PC-3 (cell line): ENCODE data around the gene DENR. TPM values are rescaled to one million over a fixed set of nuclear protein-coding genes. Genes with fewer than 3 reads are reported as not detected.
A peak's percentile ranks its signal among the peaks of the same experiment; 100 is the strongest.
"Not testable (repeated sequence)": the region's sequence is repeated elsewhere in the genome, so short reads cannot be mapped to it uniquely, and the experiment has no call there.

Source experiments
- ATAC-seq: fragments of 200-7000 bp; cut with Tn5 transposase; 2 replicates; pipeline ENCODE4 v1.9.1; 2020; ENCODE audit warnings: mild to moderate bottlenecking, moderate library complexity
- BruUV-seq: library from RNA; stranded (reverse); fragments of 400-500 nt; replicated peaks from 2 replicates; lab custom pipeline; 2021; lab: Mats Ljungman, UMichigan
- CTCF ChIA-PET: fragments of 300-600 bp; sonication (Branson Sonifier 250); formaldehyde crosslinking; loops from one replicate; lab custom pipeline; 2022; ENCODE audit warnings: antibody characterized with exemption; lab: Charles Lee
- POLR2A ChIA-PET: fragments of 300-600 bp; sonication (Branson Sonifier 250); formaldehyde crosslinking; loops from one replicate; lab custom pipeline; 2022; ENCODE audit warnings: antibody characterized with exemption; ENCODE audit not compliant: unreplicated experiment; lab: Charles Lee
- DNase-seq: peaks from one replicate; pipeline ENCODE4 v3.0.0-alpha.2; 2015
- H2AFZ ChIP-seq: fragments of 300-600 bp; sonication (generic); 2 replicates; pipeline ENCODE4 v1.6.0; 2016; ENCODE audit warnings: antibody characterized with exemption, low read length
- H3F3A ChIP-seq: fragments of 300-600 bp; sonication (generic); one replicate; pipeline ENCODE4 v1.6.0; 2017; ENCODE audit warnings: antibody characterized with exemption, low read length, control low read depth, mild to moderate bottlenecking; ENCODE audit not compliant: unreplicated experiment
- H3K27ac ChIP-seq: fragments of 300-600 bp; sonication (generic); 2 replicates; pipeline ENCODE4 v1.5.1; 2016; ENCODE audit warnings: mild to moderate bottlenecking, low read length
- H3K27me3 ChIP-seq: fragments of 300-600 bp; sonication (generic); 2 replicates; pipeline ENCODE4 v1.6.1; 2016; ENCODE audit warnings: low read length, mixed read lengths
- H3K36me3 ChIP-seq: fragments of 300-600 bp; sonication (generic); 2 replicates; pipeline ENCODE4 v1.6.1; 2016; ENCODE audit warnings: low read depth, mixed run types, low read length, mixed read lengths
- H3K4me1 ChIP-seq: fragments of 300-600 bp; sonication (generic); 2 replicates; pipeline ENCODE4 v1.5.1; 2016; ENCODE audit warnings: low read length; ENCODE audit not compliant: insufficient read depth
- H3K4me2 ChIP-seq: fragments of 300-600 bp; sonication (generic); 2 replicates; pipeline ENCODE4 v1.6.0; 2016; ENCODE audit warnings: low read length
- H3K4me3 ChIP-seq: fragments of 300-600 bp; sonication (generic); 2 replicates; pipeline ENCODE4 v1.5.1; 2016; ENCODE audit warnings: mild to moderate bottlenecking, low read length, mixed read lengths
- H3K79me2 ChIP-seq: fragments of 300-600 bp; sonication (generic); 2 replicates; pipeline ENCODE4 v1.6.1; 2017; ENCODE audit warnings: low read length, mixed read lengths
- H3K9ac ChIP-seq: fragments of 300-600 bp; sonication (generic); 2 replicates; pipeline ENCODE4 v1.6.0; 2016; ENCODE audit warnings: mild to moderate bottlenecking, low read length
- H3K9me2 ChIP-seq: fragments of 300-600 bp; sonication (generic); replicated peaks from 2 replicates; pipeline ENCODE4 v1.6.1; 2016; ENCODE audit warnings: mixed run types, low read length, mixed read lengths
- H3K9me3 ChIP-seq: fragments of 300-600 bp; sonication (generic); 2 replicates; pipeline ENCODE4 v1.6.1; 2016; ENCODE audit warnings: low read length, mixed read lengths
- H4K20me1 ChIP-seq: fragments of 300-600 bp; sonication (generic); 2 replicates; pipeline ENCODE4 v1.6.1; 2016; ENCODE audit warnings: low read length, mixed read lengths
- intact Hi-C: fragments of 100-400 bp; cut with micrococcal nuclease; formaldehyde crosslinking; loops from 2 replicates; pipeline ENCODE4 v1.9.0; 2023
- total RNA-seq: library from RNA; depleted of rRNA; stranded (reverse); fragments of >200 nt; gene quantifications from 2 replicates; pipeline ENCODE4 v1.2.3, GENCODE V29; 2014

Gene DENR
- total RNA-seq, 1 experiment from 2014 or later, result 91.9 TPM

DNA sequence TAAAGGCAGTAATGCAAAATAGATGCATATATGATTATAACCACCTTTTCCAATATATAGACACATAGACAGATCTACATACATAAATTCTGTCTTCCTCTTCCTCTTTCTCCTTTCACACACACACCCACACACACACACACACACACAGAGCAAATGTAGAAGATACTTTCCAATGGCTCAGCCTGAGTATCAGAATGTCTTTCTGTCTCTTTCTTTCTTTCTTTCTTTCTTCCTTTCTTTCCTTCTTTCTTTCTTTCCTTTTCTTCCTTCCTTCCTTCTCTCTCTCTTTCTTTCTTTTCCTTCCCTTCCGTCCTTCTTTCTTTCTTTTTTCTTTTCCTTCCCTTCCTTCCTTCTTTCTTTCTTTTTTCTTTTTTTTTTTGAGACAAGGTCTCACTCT, 41.4 kb upstream of the DENR start:
- H3K27ac ChIP-seq, intact Hi-C loops: not testable (repeated sequence)

GRCh38 chr12:122713491-122714188, 39.0 kb upstream of the DENR start:
- H3K79me2 ChIP-seq, H3K27me3 ChIP-seq, DNase-seq, POLR2A ChIA-PET, H3K9ac ChIP-seq, H3K9me2 ChIP-seq, BruUV-seq, intact Hi-C loops, CTCF ChIA-PET, H3K36me3 ChIP-seq, H3K9me3 ChIP-seq, H3K4me2 ChIP-seq, H3K4me3 ChIP-seq, H3K4me1 ChIP-seq, H4K20me1 ChIP-seq, H3K27ac ChIP-seq, H3F3A ChIP-seq, H2AFZ ChIP-seq: not testable (repeated sequence)
- ATAC-seq, result peak; percentile 35; the same call in 1 of the 2 replicates

More for the DNA sequence above, 41.4 kb upstream of the DENR start:
- H2AFZ ChIP-seq, H3K9me2 ChIP-seq, H3K9me3 ChIP-seq, H3F3A ChIP-seq, H3K4me3 ChIP-seq, POLR2A ChIA-PET, H3K79me2 ChIP-seq, H4K20me1 ChIP-seq, H3K27me3 ChIP-seq, CTCF ChIA-PET, DNase-seq, H3K4me2 ChIP-seq, BruUV-seq, H3K36me3 ChIP-seq, H3K9ac ChIP-seq, ATAC-seq: not testable (repeated sequence)
- peaks cover 11% of the 10 kb centered on the region; the same call in 1 of the 2 replicates for H3K4me1 ChIP-seq

DNA sequence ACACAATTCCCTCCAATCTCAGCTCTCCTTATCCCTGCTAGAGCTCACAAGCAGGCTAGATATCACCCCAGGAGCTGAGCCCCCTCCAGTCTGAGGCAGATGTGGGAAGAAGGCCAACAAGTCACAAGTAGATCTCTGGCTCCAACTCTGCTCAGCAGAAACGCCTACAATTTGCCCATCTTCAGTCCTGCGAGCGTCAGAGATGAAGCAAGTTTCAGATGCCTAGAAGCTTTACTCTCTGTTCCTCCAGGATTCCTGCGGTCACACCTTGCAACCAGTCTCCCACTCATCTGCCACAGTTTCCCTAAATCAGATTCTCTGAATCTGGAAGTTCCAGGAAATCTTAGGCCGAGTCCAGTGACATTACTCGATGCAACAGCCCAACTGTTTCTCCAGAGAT, 37.4 kb upstream of the DENR start:
- H2AFZ ChIP-seq, H4K20me1 ChIP-seq, BruUV-seq, intact Hi-C loops, H3K4me1 ChIP-seq, H3F3A ChIP-seq, H3K4me2 ChIP-seq, POLR2A ChIA-PET, ATAC-seq, H3K9me2 ChIP-seq, DNase-seq, H3K36me3 ChIP-seq, H3K79me2 ChIP-seq, H3K4me3 ChIP-seq, H3K9me3 ChIP-seq, H3K9ac ChIP-seq, H3K27me3 ChIP-seq, H3K27ac ChIP-seq, CTCF ChIA-PET: not testable (repeated sequence)

GRCh38 chr12:122716658-122717057, 36.0 kb upstream of the DENR start, which contains the start of gene HCAR3:
Gene HCAR3 (minus strand): TSS chr12:122716811. CDS start chr12:122716737, 74 bp downstream.
- H3K27me3 ChIP-seq, DNase-seq, H3K4me3 ChIP-seq, H3K4me1 ChIP-seq, H3K27ac ChIP-seq, BruUV-seq, CTCF ChIA-PET, H3K9me3 ChIP-seq, H3K36me3 ChIP-seq, H3K9me2 ChIP-seq, ATAC-seq, H3K9ac ChIP-seq, H2AFZ ChIP-seq, H3K79me2 ChIP-seq, intact Hi-C loops, H4K20me1 ChIP-seq, POLR2A ChIA-PET, H3F3A ChIP-seq, H3K4me2 ChIP-seq: not testable (repeated sequence)
